ENCODE measurements around the gene ELFN2. TPM values are rescaled to one million over a fixed set of nuclear protein-coding genes. Genes with fewer than 3 reads are reported as not detected.

ELFN2 gene
- total RNA-seq, 6 experiments from 2014 or later, result 0.07 to 0.93 (median 0.49) TPM

- no peak overlapping the region for H3K27ac ChIP-seq
- no peaks in the 10 kb centered on the region for H3K9me3 ChIP-seq
- TF ChIP-seq POLR2A (IDR thresholded peaks at IDR 0.05), result no peak
- TF ChIP-seq CTCF (IDR thresholded peaks at IDR 0.05), result no peak
- no peaks in the 10 kb centered on the region for H3K36me3 ChIP-seq
- DNase-seq (no peak), ATAC-seq (no peak)
- H3K4me3 ChIP-seq, result no peak overlapping the region
- WGBS (ENCODE audit: insufficient coverage, low coverage, low lambda C conversion rate, missing lambda C conversion rate), result 77% methylated on average over 5 of the region's 10 CpGs
- intact Hi-C loops (cut with DNase I), result no loop called here
- H3K4me1 ChIP-seq, result no peaks in the 10 kb centered on the region
- H3K27me3 ChIP-seq, result no peaks in the 10 kb centered on the region
These were observed 34.5 kb downstream of the ELFN2 start for GRCh38 chr22:37392721-37393328.

GRCh38 chr22:37391702-37392101 is 35.6 kb downstream of the ELFN2 start:
- TF ChIP-seq CTCF (IDR thresholded peaks at IDR 0.05), result no peak
- no CpG with 5 or more reads among the region's 7 CpGs for WGBS (ENCODE audit: insufficient coverage, low coverage, low lambda C conversion rate, missing lambda C conversion rate)

GRCh38 chr22:37390075-37390474 is 37.2 kb downstream of the ELFN2 start:
- no CpG with 5 or more reads among the region's 6 CpGs for WGBS (ENCODE audit: insufficient coverage, low coverage, low lambda C conversion rate, missing lambda C conversion rate)
- Histone ChIP-seq H3K9me3 (no peaks in the 10 kb centered on the region), H3K4me1 (no peaks in the 10 kb centered on the region), H3K36me3 (no peaks in the 10 kb centered on the region), H3K27me3 (no peaks in the 10 kb centered on the region), H3K4me3 (no peak overlapping the region), H3K27ac (no peak overlapping the region)
- ATAC-seq, result no peak
- no peak for DNase-seq
- intact Hi-C loops (cut with DNase I), result no loop called here
- TF ChIP-seq POLR2A (IDR thresholded peaks at IDR 0.05) (no peak), CTCF (IDR thresholded peaks at IDR 0.05) (no peak)

More at GRCh38 chr22:37391702-37392101, 35.6 kb downstream of the ELFN2 start:
- Histone ChIP-seq H3K4me1 (no peaks in the 10 kb centered on the region), H3K27me3 (no peaks in the 10 kb centered on the region), H3K4me3 (no peak overlapping the region), H3K36me3 (no peaks in the 10 kb centered on the region), H3K27ac (no peak overlapping the region), H3K9me3 (no peaks in the 10 kb centered on the region)
- intact Hi-C loops (cut with DNase I), result no loop called here
- ATAC-seq, result no peak
- DNase-seq, result no peak

- Histone ChIP-seq H3K4me3 (no peak overlapping the region), H3K36me3 (no peaks in the 10 kb centered on the region), H3K9me3 (no peaks in the 10 kb centered on the region), H3K27me3 (no peaks in the 10 kb centered on the region), H3K4me1 (no peaks in the 10 kb centered on the region), H3K27ac (no peak overlapping the region)
- TF ChIP-seq CTCF (IDR thresholded peaks at IDR 0.05) (no peak), POLR2A (IDR thresholded peaks at IDR 0.05) (no peak)
- WGBS (ENCODE audit: insufficient coverage, low coverage, low lambda C conversion rate, missing lambda C conversion rate), result no CpG with 5 or more reads among the region's 4 CpGs
- intact Hi-C loops (cut with DNase I), result no loop called here
- DNase-seq, result no peak
- ATAC-seq, result no peak
These were observed 38.7 kb downstream of the ELFN2 start for GRCh38 chr22:37388538-37388937.

- intact Hi-C loops (cut with DNase I), result no loop called here
- no peaks in the 10 kb centered on the region for H3K36me3 ChIP-seq
- no peak for DNase-seq
These were observed 39.5 kb downstream of the ELFN2 start for GRCh38 chr22:37387793-37388192.

More at GRCh38 chr22:37387793-37388192, 39.5 kb downstream of the ELFN2 start:
- Histone ChIP-seq H3K4me1 (no peaks in the 10 kb centered on the region), H3K27me3 (no peaks in the 10 kb centered on the region), H3K27ac (no peak overlapping the region), H3K4me3 (no peak overlapping the region), H3K9me3 (no peaks in the 10 kb centered on the region)
- WGBS (ENCODE audit: insufficient coverage, low coverage, low lambda C conversion rate, missing lambda C conversion rate), result 45% methylated on average over 10 of the region's 10 CpGs
- TF ChIP-seq POLR2A (IDR thresholded peaks at IDR 0.05) (no peak), CTCF (IDR thresholded peaks at IDR 0.05) (no peak)
- no peak for ATAC-seq

All from right lobe of liver (tissue), 6 donors.